T-helper 2 cell treated with Interferon-gamma antibody and Interleukin-4, amounts not matched to agents 5 μg/mL and 100 μg/mL, for 36 hours (primary cell): ENCODE data around the gene PTPN14.
"Not testable (repeated sequence)": the region's sequence is repeated elsewhere in the genome, so short reads cannot be mapped to it uniquely, and the experiment has no call there.

Source experiments
- DNase-seq: peaks from one replicate; pipeline ENCODE4 v3.0.0; 2021; ENCODE audit warnings: low spot score
- H3K27ac Mint-ChIP-seq: one replicate; pipeline ENCODE4 v1.8.0; 2021; ENCODE audit warnings: mild to moderate bottlenecking, mixed read lengths
- H3K27me3 Mint-ChIP-seq: one replicate; pipeline ENCODE4 v1.8.0; 2021; ENCODE audit warnings: low read depth, mixed read lengths
- H3K36me3 Mint-ChIP-seq: one replicate; pipeline ENCODE4 v1.8.0; 2021; ENCODE audit warnings: low read depth, mixed read lengths
- H3K4me1 Mint-ChIP-seq: one replicate; pipeline ENCODE4 v1.8.0; 2021; ENCODE audit warnings: low read depth, mixed read lengths
- H3K4me3 Mint-ChIP-seq: one replicate; pipeline ENCODE4 v1.8.0; 2022; ENCODE audit warnings: mild to moderate bottlenecking, moderate library complexity, mixed read lengths
- H3K9me3 Mint-ChIP-seq: one replicate; pipeline ENCODE4 v1.8.0; 2021; ENCODE audit warnings: mixed read lengths

The PTPN14 gene

DNA sequence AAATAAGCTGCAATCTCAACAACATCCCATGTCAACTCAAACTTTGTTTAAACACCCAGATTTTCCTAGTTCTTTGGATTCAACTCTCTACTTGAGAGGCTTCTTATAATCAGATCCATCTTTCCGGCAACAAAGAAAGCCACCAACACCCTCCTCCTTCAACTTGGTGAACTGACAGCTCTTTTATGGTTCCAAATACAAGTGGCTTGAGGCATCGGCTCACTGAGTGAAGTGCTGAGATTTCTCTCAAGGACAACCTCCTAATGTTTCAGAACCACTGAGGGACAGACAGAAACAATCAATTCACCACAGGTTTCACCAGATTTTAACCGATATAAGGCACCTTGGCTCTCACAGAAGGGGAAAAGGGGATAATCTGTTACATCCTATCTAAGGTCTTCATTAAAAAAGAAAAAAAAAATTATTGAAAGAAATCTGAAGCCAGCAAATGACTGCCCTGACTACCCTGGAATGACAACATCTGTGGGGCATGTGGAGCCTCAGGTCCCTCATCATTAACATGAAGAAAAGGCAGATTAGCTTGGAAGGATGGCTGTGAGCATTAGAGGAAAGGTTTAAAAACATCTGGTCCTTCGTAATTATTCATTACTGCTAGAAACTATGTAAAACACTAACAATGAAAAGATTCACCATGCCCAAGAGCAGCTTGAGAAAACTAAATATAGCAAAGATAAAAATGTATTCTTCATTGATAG lies 50.9 kb downstream of the PTPN14 start:
- H3K27me3 Mint-ChIP-seq = peaks cover 8% of the 10 kb centered on the region
- DNase-seq = no peak
- H3K4me1 Mint-ChIP-seq = peaks cover 2% of the 10 kb centered on the region
- H3K9me3 Mint-ChIP-seq = no peaks in the 10 kb centered on the region
- no peak overlapping the region for H3K4me3 Mint-ChIP-seq
- no peak overlapping the region for H3K27ac Mint-ChIP-seq
- H3K36me3 Mint-ChIP-seq = no peaks in the 10 kb centered on the region

DNA sequence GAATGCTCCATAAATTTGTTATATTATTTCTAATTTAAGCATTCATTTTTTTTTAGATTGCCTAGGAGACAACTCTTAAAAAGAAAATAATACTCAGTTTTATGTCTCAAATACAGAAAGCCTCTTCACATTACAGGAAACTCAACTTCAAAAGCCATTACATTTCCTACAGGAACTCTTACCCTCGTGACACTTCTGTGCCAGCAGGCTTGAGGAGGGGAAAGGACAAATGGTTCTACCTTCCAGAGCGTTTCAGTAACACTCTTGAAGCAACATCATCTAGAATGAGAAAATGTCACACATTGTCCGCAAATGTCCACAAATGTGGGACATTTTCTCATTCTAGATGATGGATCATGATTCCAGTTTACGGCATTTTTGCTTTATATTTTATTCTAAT lies 51.7 kb downstream of the PTPN14 start:
- DNase-seq = no peak
- H3K27me3 Mint-ChIP-seq = peaks cover 8% of the 10 kb centered on the region
- H3K4me3 Mint-ChIP-seq = no peak overlapping the region
- no peak overlapping the region for H3K27ac Mint-ChIP-seq
- H3K9me3 Mint-ChIP-seq = no peaks in the 10 kb centered on the region
- peaks cover 2% of the 10 kb centered on the region for H3K36me3 Mint-ChIP-seq
- peaks cover 2% of the 10 kb centered on the region for H3K4me1 Mint-ChIP-seq

DNA sequence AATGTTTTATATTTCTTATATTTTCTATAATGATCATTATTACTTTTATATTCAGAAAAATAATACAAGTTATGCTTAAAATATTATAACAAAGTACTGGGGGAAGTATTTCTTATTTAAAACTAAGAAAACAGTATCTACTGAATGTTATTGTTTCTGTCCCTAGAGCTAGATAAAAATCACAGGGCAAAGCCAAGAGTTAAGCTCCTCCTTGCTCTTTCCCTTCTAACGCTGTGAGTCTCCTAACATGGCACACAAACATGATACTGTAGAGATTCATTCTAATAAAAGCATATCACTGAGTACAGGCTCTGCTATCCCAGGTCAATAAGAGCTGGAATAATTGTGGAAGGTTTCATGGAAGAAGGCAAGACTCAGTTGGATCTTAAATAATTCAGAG lies 53.4 kb downstream of the PTPN14 start:
- Mint-ChIP-seq H3K27ac (no peak overlapping the region), H3K9me3 (no peaks in the 10 kb centered on the region), H3K4me1 (peaks cover 6% of the 10 kb centered on the region), H3K36me3 (peaks cover 2% of the 10 kb centered on the region), H3K4me3 (no peak overlapping the region), H3K27me3 (peaks cover 8% of the 10 kb centered on the region)
- no peak for DNase-seq

DNA sequence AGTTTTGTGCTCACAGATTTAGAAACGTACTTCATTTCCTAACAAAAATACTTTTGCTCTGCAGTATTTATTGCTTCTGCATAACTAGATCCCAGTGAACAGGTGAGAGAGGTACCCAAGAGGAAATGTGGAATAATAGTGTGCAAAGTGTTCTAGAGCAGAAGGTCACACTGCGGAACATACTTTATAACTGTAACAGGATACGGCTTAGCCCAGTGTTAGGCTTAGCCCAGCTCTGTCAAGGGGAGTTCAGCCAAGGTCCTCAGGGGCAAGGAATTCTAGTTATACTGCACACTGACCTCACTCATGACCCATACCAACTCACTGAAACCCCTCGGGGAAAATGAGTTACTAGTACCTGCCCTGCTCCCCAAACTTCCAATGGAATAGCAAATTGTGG lies 55.3 kb downstream of the PTPN14 start:
- H3K4me3 Mint-ChIP-seq = no peak overlapping the region
- no peaks in the 10 kb centered on the region for H3K9me3 Mint-ChIP-seq
- no peak for DNase-seq
- peaks cover 9% of the 10 kb centered on the region for H3K4me1 Mint-ChIP-seq
- H3K27ac Mint-ChIP-seq = no peak overlapping the region
- peaks cover 2% of the 10 kb centered on the region for H3K36me3 Mint-ChIP-seq
- peaks cover 8% of the 10 kb centered on the region for H3K27me3 Mint-ChIP-seq

DNA sequence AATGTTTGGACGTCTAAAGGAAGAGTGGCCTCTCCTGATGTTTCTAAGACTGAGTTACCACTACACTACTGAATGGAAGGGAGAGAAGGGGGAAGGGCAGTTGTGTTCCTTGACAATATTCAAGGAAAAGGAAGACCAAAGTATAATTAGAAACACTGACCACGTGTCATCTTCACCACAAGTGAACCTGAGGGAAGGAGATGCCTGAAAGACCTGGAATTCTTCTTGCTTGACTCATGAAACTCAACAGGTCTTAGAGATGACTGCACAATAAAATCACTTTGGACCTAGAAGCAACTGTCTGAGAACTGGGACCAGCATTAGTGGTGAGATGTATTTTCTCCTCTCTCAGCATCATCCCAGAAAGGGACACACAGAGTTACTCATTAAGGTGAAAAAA lies 56.7 kb downstream of the PTPN14 start:
- no peaks in the 10 kb centered on the region for H3K9me3 Mint-ChIP-seq

DNA sequence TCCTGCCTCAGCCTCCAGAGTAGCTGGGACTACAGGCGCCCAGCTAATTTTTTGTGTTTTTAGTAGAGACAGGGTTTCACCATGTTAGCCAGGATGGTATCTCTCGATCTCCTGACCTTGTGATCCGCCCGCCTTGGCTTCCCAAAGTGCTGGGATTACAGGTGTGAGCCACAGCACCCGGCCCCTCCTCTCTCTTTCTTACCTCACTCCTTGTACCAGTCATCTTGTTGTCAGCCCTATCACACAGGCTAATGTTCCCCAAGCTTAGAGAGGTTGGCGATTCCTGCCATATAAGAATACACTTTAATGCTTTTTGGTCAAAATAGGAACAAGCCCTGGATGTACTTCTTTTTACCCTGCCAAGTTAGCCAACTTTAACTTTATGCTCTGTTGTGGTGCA lies 57.2 kb downstream of the PTPN14 start:
- H3K9me3 Mint-ChIP-seq, H3K4me3 Mint-ChIP-seq, H3K27me3 Mint-ChIP-seq, DNase-seq, H3K27ac Mint-ChIP-seq, H3K36me3 Mint-ChIP-seq, H3K4me1 Mint-ChIP-seq: not testable (repeated sequence)

More for the DNA sequence above, 56.7 kb downstream of the PTPN14 start:
- Mint-ChIP-seq H3K27ac (no peak overlapping the region), H3K27me3 (peaks cover 8% of the 10 kb centered on the region), H3K4me1 (peaks cover 9% of the 10 kb centered on the region), H3K4me3 (no peak overlapping the region), H3K36me3 (peaks cover 4% of the 10 kb centered on the region)
- no peak for DNase-seq

DNA sequence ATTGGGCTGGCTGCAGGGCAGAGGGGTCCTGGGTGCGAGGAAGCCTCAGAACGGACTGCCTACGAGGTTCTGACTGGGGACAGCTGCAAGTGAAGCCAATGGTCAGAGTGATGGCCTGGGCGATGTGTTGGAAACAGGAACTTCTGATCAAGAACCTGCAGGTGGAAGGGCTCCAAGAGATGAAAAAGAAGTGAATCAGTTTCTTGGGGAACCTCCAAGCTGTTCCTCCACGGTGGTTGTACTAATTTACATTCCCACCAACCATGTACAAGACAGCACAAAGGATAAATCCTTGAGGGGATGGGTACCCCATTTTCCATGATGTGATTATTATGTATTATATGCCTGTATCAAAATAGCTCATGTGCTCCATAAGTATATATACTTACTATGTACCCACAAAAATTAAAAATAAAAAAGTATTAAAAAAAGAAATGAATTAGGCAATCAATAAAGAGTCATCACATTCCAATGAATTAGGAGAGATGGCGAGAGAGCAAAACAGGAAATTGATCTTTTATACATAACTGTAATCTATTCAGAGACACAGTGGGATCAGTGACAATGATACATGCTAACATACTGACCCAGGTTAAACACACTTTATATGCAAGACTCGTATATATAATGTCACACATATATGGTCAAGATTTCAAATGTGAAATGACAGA lies 58.1 kb downstream of the PTPN14 start:
- H3K9me3 Mint-ChIP-seq = no peaks in the 10 kb centered on the region
- no peak overlapping the region for H3K27ac Mint-ChIP-seq
- no peak overlapping the region for H3K4me3 Mint-ChIP-seq

DNA sequence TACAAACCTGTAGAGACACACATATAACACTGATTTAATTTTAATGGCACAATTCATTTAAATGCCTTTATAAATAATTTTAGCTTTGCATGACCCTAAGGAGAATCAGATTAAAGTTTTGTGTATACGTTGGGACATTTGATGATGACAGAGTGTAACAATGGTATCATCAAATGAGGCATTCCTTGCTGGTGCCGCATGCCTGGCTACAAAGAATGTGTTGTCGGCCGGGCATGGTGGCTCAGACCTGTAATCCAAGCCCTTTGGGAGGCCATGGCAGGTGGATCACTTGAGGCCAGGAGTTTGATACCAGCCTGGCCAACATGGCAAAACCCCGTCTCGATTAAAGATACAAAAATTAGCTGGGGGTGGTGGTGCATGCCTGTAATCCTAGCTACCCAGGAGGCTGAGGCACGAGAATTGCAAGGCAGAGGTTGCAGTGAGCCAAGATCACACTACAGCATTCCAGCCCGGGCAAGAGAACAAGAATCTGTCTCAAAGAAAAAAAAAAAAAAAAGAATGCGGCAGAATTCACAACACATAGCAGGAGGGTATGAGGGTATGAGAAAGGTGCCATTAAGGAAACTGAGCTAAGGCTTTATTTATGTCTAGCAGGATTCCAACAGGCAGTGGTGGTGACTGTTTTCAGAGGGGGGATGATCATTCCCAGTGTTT lies 58.9 kb downstream of the PTPN14 start:
- Mint-ChIP-seq H3K27ac (no peak overlapping the region), H3K4me1 (peaks cover 8% of the 10 kb centered on the region), H3K27me3 (no peaks in the 10 kb centered on the region), H3K36me3 (peaks cover 4% of the 10 kb centered on the region), H3K9me3 (no peaks in the 10 kb centered on the region), H3K4me3 (no peak overlapping the region)
- no peak for DNase-seq

More for the DNA sequence above, 58.1 kb downstream of the PTPN14 start:
- Mint-ChIP-seq H3K36me3 (peaks cover 4% of the 10 kb centered on the region), H3K4me1 (peaks cover 9% of the 10 kb centered on the region), H3K27me3 (peaks cover 3% of the 10 kb centered on the region)
- DNase-seq = no peak

DNA sequence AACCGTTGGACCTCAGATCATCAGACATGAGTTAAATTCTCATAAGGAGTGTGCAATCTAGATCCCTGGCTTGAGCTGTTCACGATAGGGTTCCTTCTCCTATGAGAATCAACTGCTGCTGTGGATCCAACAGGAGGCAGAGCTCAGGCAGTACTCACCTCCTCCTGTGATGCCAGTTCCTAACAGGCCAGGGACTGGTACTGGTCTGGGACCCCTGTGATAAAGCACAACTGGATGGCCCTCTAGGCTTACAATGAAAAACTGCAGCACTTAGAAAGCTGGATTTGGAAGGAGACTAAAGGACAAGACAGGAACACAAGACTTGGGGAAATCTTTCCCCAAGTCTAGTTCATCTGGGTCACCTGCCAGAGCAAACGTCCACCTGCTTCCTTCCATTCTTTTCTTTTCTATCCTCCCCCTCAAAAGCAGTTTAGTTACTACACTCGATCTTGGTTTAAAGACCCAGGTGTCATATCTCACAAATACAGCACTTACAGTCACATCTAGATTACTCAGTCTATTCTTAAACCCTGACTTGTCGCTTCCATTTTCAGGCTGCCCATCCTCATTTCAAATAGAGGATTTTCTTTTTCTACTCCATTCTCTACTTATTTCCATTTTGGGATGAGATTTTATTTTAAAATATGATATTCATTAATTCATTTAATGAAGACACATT lies 59.8 kb downstream of the PTPN14 start:
- H3K4me3 Mint-ChIP-seq = no peak overlapping the region
- H3K27ac Mint-ChIP-seq = no peak overlapping the region
- peaks cover 4% of the 10 kb centered on the region for H3K36me3 Mint-ChIP-seq
- no peak for DNase-seq
- no peaks in the 10 kb centered on the region for H3K9me3 Mint-ChIP-seq
- H3K4me1 Mint-ChIP-seq = peaks cover 8% of the 10 kb centered on the region
- no peaks in the 10 kb centered on the region for H3K27me3 Mint-ChIP-seq

DNA sequence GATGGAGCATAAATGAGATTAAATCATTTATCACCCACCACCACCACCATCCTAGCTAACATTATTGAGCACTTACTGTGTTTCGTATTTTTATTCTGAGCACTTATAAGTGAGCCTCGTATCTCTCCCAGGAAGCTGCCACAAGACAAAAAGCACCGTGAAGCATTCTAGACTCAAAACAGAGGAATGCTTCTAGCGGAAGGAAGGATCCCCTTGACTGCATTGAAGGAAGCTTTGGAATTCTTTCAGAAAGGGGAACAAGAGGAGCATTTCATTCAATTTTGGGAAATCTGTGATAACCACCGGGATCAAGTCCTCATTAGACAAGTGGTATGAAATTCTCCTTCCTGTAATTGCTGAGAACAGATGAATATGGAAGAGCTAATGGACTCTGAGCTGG lies 66.3 kb downstream of the PTPN14 start:
- H3K4me3 Mint-ChIP-seq = no peak overlapping the region
- H3K27ac Mint-ChIP-seq = no peak overlapping the region
- peaks cover 1% of the 10 kb centered on the region for H3K27me3 Mint-ChIP-seq
- H3K4me1 Mint-ChIP-seq = no peaks in the 10 kb centered on the region
- no peak for DNase-seq
- no peaks in the 10 kb centered on the region for H3K9me3 Mint-ChIP-seq
- peaks cover 3% of the 10 kb centered on the region for H3K36me3 Mint-ChIP-seq

DNA sequence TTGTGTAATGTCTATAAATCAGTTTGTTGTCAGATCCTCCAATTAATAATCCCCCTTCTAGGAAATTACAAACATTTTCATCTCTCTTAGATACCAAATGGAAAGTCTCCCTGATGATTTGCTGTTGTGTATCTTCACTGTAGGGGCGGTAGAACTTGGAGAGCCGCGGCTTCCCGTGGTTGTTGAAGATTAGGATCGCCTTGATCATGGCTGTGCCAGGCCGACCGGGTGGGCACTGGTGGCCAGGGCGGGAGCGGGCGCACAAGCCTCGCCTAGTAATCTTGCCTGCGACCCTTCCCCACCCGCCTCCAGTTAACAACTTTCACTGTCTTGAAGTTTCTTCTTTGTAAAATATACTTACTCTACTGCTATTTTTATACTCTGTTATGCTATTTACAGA lies 68.2 kb downstream of the PTPN14 start:
- H3K4me1 Mint-ChIP-seq, H3K27ac Mint-ChIP-seq, H3K27me3 Mint-ChIP-seq, H3K9me3 Mint-ChIP-seq, H3K36me3 Mint-ChIP-seq, H3K4me3 Mint-ChIP-seq, DNase-seq: not testable (repeated sequence)

DNA sequence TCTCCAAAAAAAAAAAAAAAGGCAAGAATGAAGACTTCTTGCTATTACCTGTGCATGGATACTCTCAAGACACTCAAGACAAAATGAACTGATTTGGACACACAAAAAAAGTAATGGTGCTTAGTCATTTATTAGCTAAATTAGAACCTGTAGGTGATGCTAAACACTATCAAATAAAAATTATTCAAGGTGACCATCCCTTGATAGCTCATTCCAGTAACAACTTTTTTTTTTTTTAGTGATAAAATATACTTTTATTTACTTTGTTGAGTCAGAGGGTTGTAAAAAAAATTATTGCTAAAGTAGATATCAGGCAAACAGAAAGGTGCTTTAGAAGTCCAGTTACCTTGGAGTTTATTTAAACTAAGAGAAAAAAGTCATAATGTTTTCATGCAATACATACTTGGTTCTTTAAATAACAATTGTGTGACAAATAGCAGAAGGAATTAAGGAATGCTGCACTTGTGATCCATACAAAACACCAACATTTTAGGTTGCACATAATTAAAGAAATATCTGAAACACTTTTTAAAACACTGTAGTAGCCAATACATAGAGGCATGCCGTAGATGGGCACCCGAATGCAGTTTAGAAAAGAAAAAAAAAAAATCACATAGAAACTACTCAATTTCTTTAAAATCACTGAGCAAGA lies 69.3 kb downstream of the PTPN14 start:
- DNase-seq, H3K27me3 Mint-ChIP-seq, H3K4me1 Mint-ChIP-seq, H3K9me3 Mint-ChIP-seq, H3K27ac Mint-ChIP-seq, H3K36me3 Mint-ChIP-seq, H3K4me3 Mint-ChIP-seq: not testable (repeated sequence)

DNA sequence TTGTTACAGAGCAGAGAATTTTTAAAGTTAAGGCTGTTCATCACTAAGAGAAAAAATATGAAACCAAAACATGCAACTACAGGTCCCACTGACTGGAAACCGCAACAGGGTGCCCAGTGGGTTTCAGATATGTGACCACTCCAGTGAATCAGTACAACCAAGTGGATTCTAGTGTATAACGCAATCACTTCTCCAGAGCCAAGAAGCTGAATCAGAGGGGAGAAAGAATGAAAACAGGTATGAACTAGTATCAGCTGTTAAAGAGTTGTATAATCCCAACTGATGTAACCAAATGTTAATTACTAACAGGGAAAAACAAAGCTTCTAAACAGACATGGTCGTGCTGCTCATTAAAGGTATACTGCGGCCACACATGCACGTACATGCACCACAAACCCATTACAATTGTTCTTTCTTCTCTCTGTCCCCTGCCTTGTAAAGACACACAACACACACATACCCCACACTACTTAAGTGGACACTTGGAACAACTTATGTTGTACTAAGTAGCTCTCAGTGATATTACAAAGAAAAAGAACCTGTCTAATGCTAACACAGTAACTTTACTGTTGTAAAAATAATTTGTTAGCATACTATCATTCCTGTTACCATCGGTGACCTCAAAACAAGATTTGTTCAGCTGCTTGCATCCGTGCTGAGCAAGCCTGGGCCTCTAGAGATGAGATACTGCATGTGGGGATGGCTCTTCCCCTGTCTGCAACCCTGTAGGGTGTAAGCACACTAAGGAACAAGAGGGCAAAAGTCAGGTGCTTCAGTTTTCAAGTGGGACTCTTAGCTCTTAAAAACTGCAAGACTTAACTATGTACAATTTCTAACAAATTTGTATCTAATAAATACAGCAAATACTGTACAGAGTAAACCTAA lies 74.2 kb downstream of the PTPN14 start:
- Mint-ChIP-seq H3K27me3 (no peaks in the 10 kb centered on the region), H3K9me3 (no peaks in the 10 kb centered on the region), H3K36me3 (peaks cover 1% of the 10 kb centered on the region), H3K4me1 (peaks cover 7% of the 10 kb centered on the region), H3K4me3 (no peak overlapping the region), H3K27ac (no peak overlapping the region)
- no peak for DNase-seq
